NCI-H82 treated with DMSO at 0.1 percent for 48 hours (cell line): ENCODE results near the gene ZNF385B.

Experiments used
- DNase-seq: peaks from one replicate; lab custom pipeline; 2025; ENCODE audit not compliant: unreplicated experiment; lab: John Stamatoyannopoulos, UW

Gene ZNF385B

GRCh38 chr2:179746981-179747380, 114.4 kb downstream of the ZNF385B start:
- DNase-seq, result no peak

- no peak for DNase-seq
Observed at GRCh38 chr2:179745635-179746256, 115.7 kb downstream of the ZNF385B start.

GRCh38 chr2:179744401-179744800, 117.0 kb downstream of the ZNF385B start:
- no peak for DNase-seq

DNA sequence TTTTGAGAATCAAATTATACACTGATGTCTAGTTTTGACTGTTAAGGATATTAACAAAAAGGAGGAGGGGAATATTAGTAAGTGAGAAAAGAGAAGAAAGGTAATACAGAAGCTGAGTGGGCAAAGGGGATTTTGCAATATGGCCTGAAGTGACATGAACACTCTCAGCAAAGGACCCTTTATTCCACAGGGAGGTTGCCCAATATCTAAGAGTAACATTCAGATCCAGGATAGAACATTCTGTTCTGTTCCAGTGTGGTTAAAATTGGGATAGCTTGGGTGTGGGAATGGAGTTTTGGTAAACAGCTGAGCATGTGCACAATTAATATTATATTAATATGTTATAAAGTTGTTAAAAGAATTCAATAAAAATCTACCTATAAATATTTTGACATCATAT, 120.1 kb downstream of the ZNF385B start:
- no peak for DNase-seq

- DNase-seq, result no peak
Observed at GRCh38 chr2:179729966-179730365, 131.4 kb downstream of the ZNF385B start.

GRCh38 chr2:179726461-179727180, 134.8 kb downstream of the ZNF385B start:
- DNase-seq, result no peak

GRCh38 chr2:179724403-179724802, 137.0 kb downstream of the ZNF385B start:
- no peak for DNase-seq

GRCh38 chr2:179720173-179720772, 141.1 kb downstream of the ZNF385B start:
- DNase-seq, result no peak

GRCh38 chr2:179715871-179716270, 145.5 kb downstream of the ZNF385B start:
- DNase-seq, result no peak

- DNase-seq, result no peak
Observed at GRCh38 chr2:179715196-179715595, 146.2 kb downstream of the ZNF385B start.

- DNase-seq, result no peak
Observed at GRCh38 chr2:179712825-179713224, 148.6 kb downstream of the ZNF385B start.

- DNase-seq, result no peak
Observed at GRCh38 chr2:179711375-179711774, 150.0 kb downstream of the ZNF385B start.

GRCh38 chr2:179703702-179704101, 157.7 kb downstream of the ZNF385B start:
- DNase-seq, result no peak

DNA sequence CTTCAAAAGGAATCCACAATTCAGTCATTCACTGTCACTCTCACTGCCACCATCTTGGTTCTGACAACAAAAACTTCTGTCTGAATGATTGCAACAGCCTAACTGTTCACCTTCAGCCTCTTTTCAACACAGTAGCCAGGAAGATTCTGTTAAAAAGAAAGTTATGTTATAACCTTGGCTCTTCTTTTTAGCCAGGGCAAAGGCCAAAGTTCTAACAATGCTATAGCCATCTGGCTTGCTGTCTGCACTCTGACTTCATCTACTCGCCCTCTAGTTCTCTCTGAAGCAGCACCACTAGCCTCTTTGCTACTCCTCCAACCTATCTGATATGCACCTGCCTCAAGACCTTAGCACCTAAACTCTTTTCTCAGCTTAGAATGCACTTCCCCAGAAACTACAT, 158.5 kb downstream of the ZNF385B start:
- no peak for DNase-seq

GRCh38 chr2:179701524-179702110, 159.8 kb downstream of the ZNF385B start:
- DNase-seq, result no peak

GRCh38 chr2:179695486-179695885, 165.9 kb downstream of the ZNF385B start:
- DNase-seq, result no peak

DNA sequence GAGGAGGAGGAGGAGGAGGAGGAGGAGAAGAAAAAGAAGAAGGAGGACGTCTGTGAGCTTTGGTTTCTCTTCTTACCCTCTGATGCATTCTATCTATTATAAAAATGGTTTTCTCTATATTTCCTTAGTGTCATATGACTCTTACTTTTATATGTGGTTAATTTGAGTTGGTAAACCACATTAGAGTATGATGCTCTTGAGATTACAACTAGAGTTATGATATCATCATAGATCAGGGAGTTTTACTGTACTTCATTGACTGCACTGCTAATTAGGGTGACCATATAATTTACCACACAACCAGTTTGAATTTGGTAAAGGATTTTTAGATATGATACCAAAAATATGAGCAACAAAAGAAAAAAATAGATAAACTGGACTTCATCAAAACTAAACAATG, 166.4 kb downstream of the ZNF385B start:
- no peak for DNase-seq

- no peak for DNase-seq
Observed at GRCh38 chr2:179692610-179693009, 168.8 kb downstream of the ZNF385B start.

GRCh38 chr2:179692043-179692442, 169.4 kb downstream of the ZNF385B start:
- DNase-seq, result no peak

- DNase-seq, result no peak
Observed at GRCh38 chr2:179691235-179691634, 170.2 kb downstream of the ZNF385B start.

GRCh38 chr2:179686718-179687342, 174.6 kb downstream of the ZNF385B start:
- no peak for DNase-seq

- no peak for DNase-seq
Observed at GRCh38 chr2:179686069-179686468, 175.3 kb downstream of the ZNF385B start.
